Endothelial cell (in vitro differentiated cells): Measurements from ENCODE around the gene SCG2. TPM values are rescaled to one million over a fixed set of nuclear protein-coding genes. Genes with fewer than 3 reads are reported as not detected.

Source experiments
- DNase-seq: peaks from one replicate; pipeline ENCODE4 v3.0.0; 2021; ENCODE audit warnings: low spot score
- H3K27ac Mint-ChIP-seq: one replicate; pipeline ENCODE4 v1.8.0; 2021; ENCODE audit warnings: mixed read lengths, inconsistent platforms; ENCODE audit not compliant: unreplicated experiment
- H3K27me3 Mint-ChIP-seq: one replicate; pipeline ENCODE4 v1.8.0; 2021; ENCODE audit warnings: mild to moderate bottlenecking, moderate library complexity, mixed read lengths, inconsistent platforms; ENCODE audit not compliant: unreplicated experiment
- H3K36me3 Mint-ChIP-seq: one replicate; pipeline ENCODE4 v1.8.0; 2021; ENCODE audit warnings: mild to moderate bottlenecking, low read depth, mixed read lengths, inconsistent platforms; ENCODE audit not compliant: unreplicated experiment
- H3K4me1 Mint-ChIP-seq: one replicate; pipeline ENCODE4 v1.8.0; 2021; ENCODE audit warnings: mild to moderate bottlenecking, mixed read lengths, inconsistent platforms; ENCODE audit not compliant: unreplicated experiment
- H3K4me3 Mint-ChIP-seq: one replicate; pipeline ENCODE4 v1.8.0; 2021; ENCODE audit warnings: mild to moderate bottlenecking, mixed read lengths, inconsistent platforms; ENCODE audit not compliant: unreplicated experiment
- H3K9me3 Mint-ChIP-seq: one replicate; pipeline ENCODE4 v1.8.0; 2021; ENCODE audit warnings: mixed read lengths, inconsistent platforms; ENCODE audit not compliant: unreplicated experiment
- CTCF ChIP-seq: fragments of 200-600 bp; sonication (generic); IDR thresholded peaks from one replicate; pipeline ENCODE4 v1.5.0; 2021; ENCODE audit warnings: antibody characterized with exemption; ENCODE audit not compliant: unreplicated experiment
- long read RNA-seq: library from polyadenylated mRNA; unstranded; transcript quantifications from one replicate; pipeline ENCODE4 v2.0.0, GENCODE V29; 2020; ENCODE audit not compliant: unreplicated experiment
- total RNA-seq: library from RNA; stranded (reverse); fragmentation: NEBNext Ultra II Directional; extraction: Animal tissue kit (Norgen Biotek cat#: 25700); gene quantifications from one replicate; pipeline ENCODE4 v1.2.1, GENCODE V29; 2021; ENCODE audit not compliant: unreplicated experiment

SCG2 gene
- total RNA-seq, result 0.23 TPM
- long read RNA-seq, result 0 reads

DNA sequence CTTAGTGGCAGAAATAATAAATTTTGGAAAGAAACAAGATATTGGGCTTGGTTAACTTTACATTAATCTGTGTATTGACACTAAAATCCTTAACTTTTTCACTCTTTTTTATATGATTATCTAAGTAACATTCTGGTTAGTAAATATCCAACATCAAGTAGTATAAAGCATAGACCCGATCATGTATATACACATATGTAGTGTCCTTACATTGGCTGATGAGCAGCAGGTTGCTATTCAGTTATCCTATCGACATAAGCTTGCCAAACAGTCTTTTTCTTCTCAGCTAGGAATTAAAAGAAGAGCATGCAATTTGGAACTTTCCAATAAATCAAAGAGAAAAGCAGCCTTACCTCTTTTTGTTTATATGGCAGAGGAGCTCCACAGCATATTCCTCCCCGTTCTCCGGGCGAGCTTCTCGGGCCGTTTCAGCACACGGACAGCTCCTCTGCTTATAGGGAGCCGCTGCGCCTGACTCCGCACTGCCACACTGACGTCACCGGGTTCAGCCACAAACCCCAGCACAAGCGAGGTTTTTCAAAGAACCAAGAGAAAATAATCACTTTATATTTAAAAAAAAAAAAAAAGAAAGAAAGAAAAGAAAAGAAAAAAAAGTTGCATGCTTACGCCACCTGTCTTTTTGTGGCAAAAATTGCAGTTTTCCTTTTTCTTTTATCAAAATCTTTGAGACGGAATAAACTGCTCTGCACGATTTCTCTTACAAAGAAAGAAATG, at the start of gene SCG2:
Gene SCG2, minus strand, starts transcription at position 430 of the 735 bp plus-strand sequence. CDS start 3,079 bp downstream, outside the sequence.
- Mint-ChIP-seq H3K4me3 (no peak within 1 kb of the TSS), H3K4me1 (no peaks in the 10 kb centered on the region)

GRCh38 chr2:223649554-223650533, 47.7 kb upstream of the SCG2 start:
- Mint-ChIP-seq H3K27me3 (peaks cover 7% of the 10 kb centered on the region), H3K36me3 (no peaks in the 10 kb centered on the region), H3K4me3 (no peak overlapping the region), H3K4me1 (peaks cover 26% of the 10 kb centered on the region), H3K9me3 (no peaks in the 10 kb centered on the region), H3K27ac (no peak overlapping the region)
- no peak for TF ChIP-seq CTCF
- no peak for DNase-seq

More for the DNA sequence above, at the start of gene SCG2:
- Mint-ChIP-seq H3K9me3 (no peaks in the 10 kb centered on the region), H3K36me3 (no peaks in the 10 kb centered on the region), H3K27ac (no peak within 1 kb of the TSS), H3K27me3 (no peaks in the 10 kb centered on the region)
- peak; percentile 72 for DNase-seq
- peak; percentile 64 for TF ChIP-seq CTCF

- Mint-ChIP-seq H3K4me3 (no peak overlapping the region), H3K9me3 (no peaks in the 10 kb centered on the region), H3K4me1 (peaks cover 32% of the 10 kb centered on the region), H3K27ac (no peak overlapping the region), H3K36me3 (no peaks in the 10 kb centered on the region), H3K27me3 (peaks cover 7% of the 10 kb centered on the region)
- DNase-seq, result no peak
- TF ChIP-seq CTCF, result no peak
These were observed 46.6 kb upstream of the SCG2 start for GRCh38 chr2:223648755-223649154.

DNA sequence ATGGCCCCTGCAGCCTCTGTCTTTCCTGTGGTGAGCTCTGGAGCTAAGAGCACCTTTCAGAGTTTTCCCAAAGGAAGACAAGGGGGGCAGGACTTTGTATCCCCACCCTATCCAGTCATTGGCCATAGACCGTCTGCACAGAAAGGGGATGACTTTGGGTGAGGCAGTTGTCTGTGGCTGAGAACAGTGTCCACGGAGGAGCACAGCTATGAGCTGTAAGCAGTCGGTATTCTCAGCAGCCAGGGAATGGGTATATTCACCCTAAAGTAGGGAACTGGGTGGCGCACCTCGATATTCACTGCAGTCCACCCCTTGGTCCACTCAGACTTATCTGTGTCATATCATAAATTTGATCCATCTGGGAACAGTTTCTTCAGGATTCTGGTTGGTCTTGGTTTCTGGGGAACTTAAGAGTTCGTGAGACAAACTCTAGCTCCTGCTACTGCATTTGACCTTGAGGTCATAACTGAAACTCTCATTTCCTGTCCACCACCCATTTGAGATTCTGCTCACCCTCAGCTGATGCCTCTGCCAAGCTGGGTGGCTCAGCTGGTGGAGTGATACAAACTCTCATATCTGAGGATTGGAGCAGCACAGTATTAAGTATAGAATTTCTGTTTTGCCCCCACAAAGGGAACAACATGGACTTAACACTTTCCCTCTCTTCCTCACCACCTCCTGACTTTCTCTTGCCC, 45.2 kb upstream of the SCG2 start:
- TF ChIP-seq CTCF, result no peak
- no peaks in the 10 kb centered on the region for H3K36me3 Mint-ChIP-seq
- no peak overlapping the region for H3K4me3 Mint-ChIP-seq
- peaks cover 41% of the 10 kb centered on the region for H3K4me1 Mint-ChIP-seq
- peaks cover 6% of the 10 kb centered on the region for H3K27me3 Mint-ChIP-seq
- no peaks in the 10 kb centered on the region for H3K9me3 Mint-ChIP-seq
- H3K27ac Mint-ChIP-seq, result peak overlapping the region; percentile 64
- no peak for DNase-seq
